Epithelial cell of esophagus (primary cell): Measurements from ENCODE around the gene SETD1A.

Source experiments
- DNase-seq: peaks from one replicate; pipeline ENCODE4 v3.0.0; 2010; ENCODE audit warnings: low read depth
- H3K4me3 ChIP-seq: 2 replicates; pipeline ENCODE4 v1.5.1; 2011; ENCODE audit warnings: mild to moderate bottlenecking, low read length, control low read depth
- CTCF ChIP-seq: IDR thresholded peaks from 2 replicates; pipeline ENCODE4 v1.5.1; 2011; ENCODE audit warnings: low read depth, mild to moderate bottlenecking, low read length, control low read depth, inconsistent platforms; ENCODE audit not compliant: insufficient read depth; ENCODE audit errors: missing control alignments

The SETD1A gene

GRCh38 chr16:30987581-30988190 is 30.1 kb downstream of the SETD1A start:
- DNase-seq: no peak
- no peak for TF ChIP-seq CTCF
- no peak overlapping the region for H3K4me3 ChIP-seq

- H3K4me3 ChIP-seq: no peak overlapping the region
- DNase-seq: no peak
- no peak for TF ChIP-seq CTCF
Observed at GRCh38 chr16:30989469-30990047, 32.0 kb downstream of the SETD1A start.

GRCh38 chr16:30990105-30990504 is 32.6 kb downstream of the SETD1A start:
- no peak for DNase-seq
- no peak overlapping the region for H3K4me3 ChIP-seq
- TF ChIP-seq CTCF: no peak

- TF ChIP-seq CTCF: no peak
- no peak for DNase-seq
- no peak overlapping the region for H3K4me3 ChIP-seq
Observed at GRCh38 chr16:30991052-30991451, 33.5 kb downstream of the SETD1A start.

GRCh38 chr16:30992276-30992780 is 34.8 kb downstream of the SETD1A start:
- TF ChIP-seq CTCF: no peak
- no peak for DNase-seq
- no peak overlapping the region for H3K4me3 ChIP-seq

GRCh38 chr16:30992931-30993816 is 35.6 kb downstream of the SETD1A start:
- no peak overlapping the region for H3K4me3 ChIP-seq
- DNase-seq: no peak
- no peak for TF ChIP-seq CTCF
